Activated naive CD8-positive, alpha-beta T cell (primary cell): ENCODE results near the gene RPL34.

Source experiments
- H3K27ac Mint-ChIP-seq: one replicate; pipeline ENCODE4 v1.8.0; 2021; ENCODE audit warnings: mixed read lengths
- H3K27me3 Mint-ChIP-seq: one replicate; pipeline ENCODE4 v1.8.0; 2021; ENCODE audit warnings: mixed read lengths
- H3K36me3 Mint-ChIP-seq: one replicate; pipeline ENCODE4 v1.8.0; 2021; ENCODE audit warnings: mixed read lengths
- H3K4me1 Mint-ChIP-seq: one replicate; pipeline ENCODE4 v1.8.0; 2021; ENCODE audit warnings: low read depth, mixed read lengths
- H3K4me3 Mint-ChIP-seq: one replicate; pipeline ENCODE4 v1.8.0; 2021; ENCODE audit warnings: mild to moderate bottlenecking, mixed read lengths
- H3K9me3 Mint-ChIP-seq: one replicate; pipeline ENCODE4 v1.8.0; 2021; ENCODE audit warnings: low read depth, mixed read lengths

Gene RPL34

GRCh38 chr4:108649863-108650211, 29.5 kb downstream of the RPL34 start:
- Mint-ChIP-seq H3K36me3 (peaks cover 16% of the 10 kb centered on the region), H3K4me1 (peaks cover 38% of the 10 kb centered on the region), H3K9me3 (no peaks in the 10 kb centered on the region), H3K27ac (peak overlapping the region; percentile 98), H3K4me3 (peak overlapping the region; percentile 99), H3K27me3 (no peaks in the 10 kb centered on the region)

GRCh38 chr4:108650212-108651013, 30.0 kb downstream of the RPL34 start, which contains the start of gene OSTC:
OSTC (plus strand) TSS chr4:108650599; CDS start chr4:108650656, 57 bp downstream.
- Mint-ChIP-seq H3K4me3 (peak within 1 kb of the TSS; percentile 99), H3K9me3 (no peaks in the 10 kb centered on the region), H3K27me3 (no peaks in the 10 kb centered on the region), H3K27ac (peak within 1 kb of the TSS; percentile 98), H3K36me3 (peaks cover 17% of the 10 kb centered on the region), H3K4me1 (peaks cover 40% of the 10 kb centered on the region)

- Mint-ChIP-seq H3K4me3 (peak overlapping the region; percentile 99), H3K27ac (peak overlapping the region; percentile 98), H3K36me3 (peaks cover 18% of the 10 kb centered on the region), H3K27me3 (no peaks in the 10 kb centered on the region), H3K4me1 (peaks cover 40% of the 10 kb centered on the region), H3K9me3 (no peaks in the 10 kb centered on the region)
Measured at GRCh38 chr4:108651014-108651791, 30.8 kb downstream of the RPL34 start.

- Mint-ChIP-seq H3K27me3 (no peaks in the 10 kb centered on the region), H3K27ac (no peak overlapping the region), H3K9me3 (no peaks in the 10 kb centered on the region), H3K4me3 (no peak overlapping the region), H3K4me1 (no peaks in the 10 kb centered on the region), H3K36me3 (peaks cover 14% of the 10 kb centered on the region)
Measured at GRCh38 chr4:108662629-108663028, 42.3 kb downstream of the RPL34 start.

- H3K36me3 Mint-ChIP-seq, result peaks cover 10% of the 10 kb centered on the region
- no peaks in the 10 kb centered on the region for H3K9me3 Mint-ChIP-seq
- no peaks in the 10 kb centered on the region for H3K4me1 Mint-ChIP-seq
- H3K27ac Mint-ChIP-seq, result no peak overlapping the region
- no peaks in the 10 kb centered on the region for H3K27me3 Mint-ChIP-seq
- H3K4me3 Mint-ChIP-seq, result no peak overlapping the region
Measured at GRCh38 chr4:108674356-108674977, 54.1 kb downstream of the RPL34 start.
